GM23338 (cell line): Measurements from ENCODE around the gene CACNB1. TPM values are rescaled to one million over a fixed set of nuclear protein-coding genes. Genes with fewer than 3 reads are reported as not detected.

Experiments used
- ATAC-seq: fragments of 200-7000 bp; cut with Tn5 transposase; 3 replicates; pipeline ENCODE4 v1.9.1; 2020
- DNase-seq: peaks from one replicate; pipeline ENCODE4 v3.0.0-alpha.2; 2015; ENCODE audit warnings: low spot score
- H2AFZ ChIP-seq: fragments of 200-600 bp; sonication (generic); 2 replicates; pipeline ENCODE4 v1.8.0; 2016; ENCODE audit warnings: antibody characterized with exemption, mild to moderate bottlenecking, moderate library complexity
- H3F3A ChIP-seq: fragments of 200-600 bp; sonication (generic); replicated peaks from 2 replicates; pipeline ENCODE4 v1.8.0; 2017; ENCODE audit warnings: antibody characterized with exemption, mixed run types, low read depth
- H3K27ac ChIP-seq: fragments of 200-600 bp; sonication (generic); 2 replicates; pipeline ENCODE4 v1.6.1; 2016; ENCODE audit warnings: low read depth
- H3K27me3 ChIP-seq: fragments of 200-600 bp; sonication (generic); 2 replicates; pipeline ENCODE4 v1.8.0; 2016; ENCODE audit warnings: mild to moderate bottlenecking, mixed run types, moderate library complexity; ENCODE audit not compliant: insufficient read depth
- H3K36me3 ChIP-seq: fragments of 200-600 bp; sonication (generic); 2 replicates; pipeline ENCODE4 v1.8.0; 2016; ENCODE audit warnings: mild to moderate bottlenecking; ENCODE audit not compliant: insufficient read depth
- H3K4me1 ChIP-seq: fragments of 200-600 bp; sonication (generic); 2 replicates; pipeline ENCODE4 v1.8.0; 2016; ENCODE audit warnings: mild to moderate bottlenecking, moderate library complexity; ENCODE audit not compliant: insufficient read depth
- H3K4me2 ChIP-seq: fragments of 200-600 bp; sonication (generic); 2 replicates; pipeline ENCODE4 v1.7.1; 2017; ENCODE audit warnings: mixed run types
- H3K4me3 ChIP-seq: fragments of 200-600 bp; sonication (generic); 2 replicates; pipeline ENCODE4 v1.6.1; 2016; ENCODE audit warnings: mixed run types
- H3K79me2 ChIP-seq: fragments of 200-600 bp; sonication (generic); replicated peaks from 2 replicates; pipeline ENCODE4 v1.8.0; 2017; ENCODE audit warnings: mild to moderate bottlenecking; ENCODE audit not compliant: insufficient read depth
- H3K9me2 ChIP-seq: fragments of 200-600 bp; sonication (generic); 2 replicates; pipeline ENCODE4 v1.8.0; 2017; ENCODE audit not compliant: insufficient read depth
- H4K20me1 ChIP-seq: fragments of 200-600 bp; sonication (generic); replicated peaks from 2 replicates; pipeline ENCODE4 v1.8.0; 2017; ENCODE audit warnings: mild to moderate bottlenecking; ENCODE audit not compliant: insufficient read depth
- H3K27ac Mint-ChIP-seq: 2 replicates; pipeline ENCODE4 v1.8.0; 2020; ENCODE audit warnings: inconsistent platforms, mild to moderate bottlenecking, moderate library complexity, mixed read lengths
- H3K27me3 Mint-ChIP-seq: 3 replicates; pipeline ENCODE4 v1.8.0; 2022; ENCODE audit warnings: low read depth, mild to moderate bottlenecking, moderate library complexity, mixed read lengths, inconsistent platforms; ENCODE audit not compliant: insufficient read depth, poor library complexity
- H3K36me3 Mint-ChIP-seq: 3 replicates; pipeline ENCODE4 v1.8.0; 2021; ENCODE audit warnings: low read depth, mild to moderate bottlenecking, inconsistent platforms, moderate library complexity, mixed read lengths
- H3K4me1 Mint-ChIP-seq: 3 replicates; pipeline ENCODE4 v1.8.0; 2020; ENCODE audit warnings: mild to moderate bottlenecking, inconsistent platforms, mixed read lengths
- H3K4me3 Mint-ChIP-seq: 3 replicates; pipeline ENCODE4 v1.8.0; 2021; ENCODE audit warnings: moderate library complexity, mild to moderate bottlenecking, inconsistent platforms, mixed read lengths
- H3K9me3 Mint-ChIP-seq: 3 replicates; pipeline ENCODE4 v1.8.0; 2020; ENCODE audit warnings: moderate library complexity, mild to moderate bottlenecking, inconsistent platforms, mixed read lengths
- CREB1 ChIP-seq: fragments of 250-450 bp; sonication (Bioruptor Pico); IDR thresholded peaks from 2 replicates; pipeline ENCODE4 v1.5.0; 2020; ENCODE audit warnings: low read depth, mild to moderate bottlenecking, moderate library complexity
- CTCF ChIP-seq, 2 experiments: fragments of 200-600 bp in 1 of 2; sonication (generic) in 1 of 2; conservative IDR thresholded peaks; 2 replicates each; pipeline versions ENCODE4 v1.5.1 to v1.6.1; 2016 to 2017; ENCODE audit warnings: antibody characterized with exemption in 2 of 2, low read depth in 2 of 2, mild to moderate bottlenecking in 2 of 2, moderate library complexity in 1 of 2
- ETS1 ChIP-seq: IDR thresholded peaks from 2 replicates; pipeline ENCODE4 v1.6.1; 2016; ENCODE audit warnings: antibody characterized with exemption
- JUNB ChIP-seq: IDR thresholded peaks from one replicate; pipeline ENCODE4 v1.6.1; 2016; ENCODE audit warnings: antibody characterized with exemption; ENCODE audit not compliant: unreplicated experiment
- NANOG ChIP-seq: IDR thresholded peaks from 2 replicates; pipeline ENCODE4 v1.6.1; 2016; ENCODE audit warnings: antibody characterized with exemption, borderline replicate concordance
- REST ChIP-seq: IDR thresholded peaks from one replicate; pipeline ENCODE4 v1.6.1; 2018; ENCODE audit warnings: antibody characterized with exemption; ENCODE audit not compliant: unreplicated experiment
- STAT1 ChIP-seq: IDR thresholded peaks from one replicate; pipeline ENCODE4 v1.6.1; 2016; ENCODE audit warnings: antibody characterized with exemption; ENCODE audit not compliant: unreplicated experiment
- ZNF114 ChIP-seq: fragments of 250-450 bp; sonication (Bioruptor Pico); IDR thresholded peaks from 2 replicates; pipeline ENCODE4 v1.5.0; 2020; ENCODE audit warnings: mild to moderate bottlenecking, moderate library complexity
- ZNF331 ChIP-seq: fragments of 250-450 bp; sonication (Bioruptor Pico); IDR thresholded peaks from 2 replicates; pipeline ENCODE4 v1.5.0; 2020; ENCODE audit warnings: low read depth, mild to moderate bottlenecking, moderate library complexity
- polyA plus RNA-seq: library from polyadenylated mRNA; unstranded; fragments of >200 nt; fragmentation: Nextera tagmentation; extraction: Ambion mirVana; gene quantifications from 2 replicates; pipeline ENCODE4 v1.2.1, GENCODE V29; 2016
- total RNA-seq: library from RNA; depleted of rRNA; stranded (reverse); fragments of >200 nt; shearing (Covaris generic); gene quantifications from 2 replicates; pipeline ENCODE4 v1.2.3, GENCODE V29; 2014

CACNB1 gene
- total and polyA plus RNA-seq, 2 experiments from 2014 or later = 8.4 to 13.1 TPM

GRCh38 chr17:39187152-39187830 lies 10.2 kb downstream of the CACNB1 start:
- no peak overlapping the region for H3K4me3 Mint-ChIP-seq
- TF ChIP-seq JUNB = no peak
- TF ChIP-seq CREB1 (CRISPR knock-in tag) = no peak
- no peak for TF ChIP-seq ZNF114 (CRISPR knock-in tag)
- no peak for TF ChIP-seq CTCF (conservative IDR thresholded peaks at IDR 0.05; ENCODE audit: low read depth in 2 of 2)
- TF ChIP-seq ZNF331 (CRISPR knock-in tag) = no peak
- no peak for TF ChIP-seq REST
- TF ChIP-seq STAT1 = no peak
- no peak overlapping the region for H3K27ac Mint-ChIP-seq

GRCh38 chr17:39186481-39187002 lies 10.9 kb downstream of the CACNB1 start:
- Histone ChIP-seq H3K27me3 (no peaks in the 10 kb centered on the region), H3K4me1 (no peaks in the 10 kb centered on the region), H4K20me1 (peaks cover 5% of the 10 kb centered on the region; the same call in 1 of the 2 replicates), H3K36me3 (peaks cover 22% of the 10 kb centered on the region), H3K4me2 (no peak overlapping the region), H2AFZ (no peak overlapping the region), H3F3A (no peaks in the 10 kb centered on the region), H3K9me2 (no peaks in the 10 kb centered on the region), H3K79me2 (no peaks in the 10 kb centered on the region), H3K27ac (no peak overlapping the region), H3K4me3 (no peak overlapping the region)
- no peak overlapping the region for H3K27ac Mint-ChIP-seq
- H3K4me1 Mint-ChIP-seq = no peaks in the 10 kb centered on the region
- ATAC-seq (no peak), DNase-seq (no peak)
- peaks cover 47% of the 10 kb centered on the region for H3K36me3 Mint-ChIP-seq
- peaks cover 5% of the 10 kb centered on the region for H3K27me3 Mint-ChIP-seq
- H3K9me3 Mint-ChIP-seq = no peaks in the 10 kb centered on the region
- no peak overlapping the region for H3K4me3 Mint-ChIP-seq
- no peak for TF ChIP-seq ZNF114 (CRISPR knock-in tag)
- no peak for TF ChIP-seq ETS1
- no peak for TF ChIP-seq NANOG
- TF ChIP-seq CTCF (conservative IDR thresholded peaks at IDR 0.05; ENCODE audit: low read depth in 2 of 2) = no peak
- TF ChIP-seq STAT1 = no peak

More at GRCh38 chr17:39187152-39187830, 10.2 kb downstream of the CACNB1 start:
- no peak for DNase-seq
- no peaks in the 10 kb centered on the region for H3K4me1 ChIP-seq
- H3K79me2 ChIP-seq = no peaks in the 10 kb centered on the region
- ATAC-seq = no peak
- Mint-ChIP-seq H3K9me3 (no peaks in the 10 kb centered on the region), H3K36me3 (peaks cover 53% of the 10 kb centered on the region), H3K27me3 (peaks cover 5% of the 10 kb centered on the region), H3K4me1 (no peaks in the 10 kb centered on the region)
- H3K9me2 ChIP-seq = no peaks in the 10 kb centered on the region
- H3K27me3 ChIP-seq = no peaks in the 10 kb centered on the region
- H3K27ac ChIP-seq = no peak overlapping the region
- no peak overlapping the region for H3K4me3 ChIP-seq
- H2AFZ ChIP-seq = no peak overlapping the region
- peaks cover 22% of the 10 kb centered on the region for H3K36me3 ChIP-seq
- no peaks in the 10 kb centered on the region for H3F3A ChIP-seq
- H4K20me1 ChIP-seq = peaks cover 5% of the 10 kb centered on the region; the same call in 1 of the 2 replicates
- no peak overlapping the region for H3K4me2 ChIP-seq
